HG02884 (cell line): ENCODE results near the gene TNFRSF13B.
"Not testable (repeated sequence)": the region's sequence is repeated elsewhere in the genome, so short reads cannot be mapped to it uniquely, and the experiment has no call there.

Experiments
- ATAC-seq: cut with Tn5 transposase; IDR thresholded peaks from one replicate; pipeline ENCODE4 v1.9.1; 2021; ENCODE audit warnings: mild to moderate bottlenecking, moderate library complexity; ENCODE audit not compliant: unreplicated experiment

Gene TNFRSF13B

GRCh38 chr17:16971458-16972338, at the start of gene TNFRSF13B:
Gene TNFRSF13B (minus strand): TSS chr17:16972118. CDS start chr17:16972075, 43 bp downstream.
- peak; percentile 33 for ATAC-seq

GRCh38 chr17:17021194-17021863, 49.4 kb upstream of the TNFRSF13B start:
- no peak for ATAC-seq

GRCh38 chr17:17020821-17021193, 48.9 kb upstream of the TNFRSF13B start:
- ATAC-seq, result no peak

- no peak for ATAC-seq
Measured at GRCh38 chr17:17019891-17020456, 48.1 kb upstream of the TNFRSF13B start.

GRCh38 chr17:17019430-17019762, 47.5 kb upstream of the TNFRSF13B start:
- ATAC-seq, result no peak

GRCh38 chr17:17018612-17019429, 46.9 kb upstream of the TNFRSF13B start:
- no peak for ATAC-seq

GRCh38 chr17:17018021-17018441, 46.1 kb upstream of the TNFRSF13B start:
- ATAC-seq, result no peak

GRCh38 chr17:17017343-17018014, 45.6 kb upstream of the TNFRSF13B start:
- ATAC-seq, result no peak

- not testable (repeated sequence) for ATAC-seq
Measured at GRCh38 chr17:17016199-17017197, 44.6 kb upstream of the TNFRSF13B start.

- no peak for ATAC-seq
Measured at GRCh38 chr17:17015230-17015629, 43.3 kb upstream of the TNFRSF13B start.

- ATAC-seq, result not testable (repeated sequence)
Measured at GRCh38 chr17:17014748-17015124, 42.8 kb upstream of the TNFRSF13B start.

- ATAC-seq, result not testable (repeated sequence)
Measured at GRCh38 chr17:17013828-17014747, 42.2 kb upstream of the TNFRSF13B start.

- not testable (repeated sequence) for ATAC-seq
Measured at GRCh38 chr17:17011043-17011907, 39.4 kb upstream of the TNFRSF13B start.

- ATAC-seq, result not testable (repeated sequence)
Measured at GRCh38 chr17:17010545-17011034, 38.7 kb upstream of the TNFRSF13B start.

- not testable (repeated sequence) for ATAC-seq
Measured at GRCh38 chr17:17009972-17010371, 38.1 kb upstream of the TNFRSF13B start.

- not testable (repeated sequence) for ATAC-seq
Measured at GRCh38 chr17:17008621-17009397, 36.9 kb upstream of the TNFRSF13B start.
